Lower lobe of right lung (tissue), 2 donors: ENCODE measurements around the gene MIPEP. TPM values are rescaled to one million over a fixed set of nuclear protein-coding genes. Genes with fewer than 3 reads are reported as not detected.

Experiments used
- ATAC-seq, 2 donors: fragments of 200-7000 bp; cut with Tn5 transposase; one replicate each; pipeline ENCODE4 v1.9.1; 2020 to 2022; ENCODE audit warnings: mild to moderate bottlenecking in 2 of 2, moderate library complexity in 2 of 2
- DNase-seq: peaks from one replicate; pipeline ENCODE4 v3.0.0-alpha.2; 2020
- H3K27ac ChIP-seq: fragments of 200-600 bp; one replicate; pipeline ENCODE4 v1.8.0; 2022
- H3K27me3 ChIP-seq: fragments of 200-600 bp; one replicate; pipeline ENCODE4 v1.8.0; 2022; ENCODE audit warnings: low read depth
- H3K36me3 ChIP-seq: fragments of 200-600 bp; one replicate; pipeline ENCODE4 v1.8.0; 2022; ENCODE audit warnings: mild to moderate bottlenecking
- H3K4me1 ChIP-seq: fragments of 200-600 bp; one replicate; pipeline ENCODE4 v1.8.0; 2022
- H3K4me3 ChIP-seq: fragments of 200-600 bp; one replicate; pipeline ENCODE4 v1.8.0; 2022; ENCODE audit warnings: mild to moderate bottlenecking
- H3K9me3 ChIP-seq: fragments of 200-600 bp; one replicate; pipeline ENCODE4 v1.8.0; 2022
- intact Hi-C: fragments of 100-400 bp; cut with DNase I; formaldehyde crosslinking; loops from one replicate; pipeline ENCODE4 v1.11.0; 2022
- long read RNA-seq: library from polyadenylated mRNA; unstranded; transcript quantifications from one replicate; pipeline ENCODE4 v2.0.0, GENCODE V29; 2021
- total RNA-seq: library from RNA; stranded (reverse); fragmentation: NEBNext Ultra II Directional; extraction: Animal tissue kit (Norgen Biotek cat#: 25700); gene quantifications from one replicate; pipeline ENCODE4 v1.2.1, GENCODE V29; 2021
- TF ChIP-seq, protein P1 (sequence below): fragments of 200-600 bp; IDR thresholded peaks from one replicate; pipeline ENCODE4 v1.8.0; 2022; ENCODE audit warnings: antibody characterized with exemption, mild to moderate bottlenecking
- donor health status: DM: no; HTN: yes; CAD: no; lungs with severe emphysema.

The MIPEP gene
- total RNA-seq = 18.4 TPM
- long read RNA-seq, transcript MIPEP-201 (19 exons, 2,400 nt) = major isoform, 28 of 34 reads
- long read RNA-seq, partial matches to known transcripts = 1 of 34 reads
- long read RNA-seq, other reads (novel, unspliced or antisense) = 4 of 34 reads

DNA sequence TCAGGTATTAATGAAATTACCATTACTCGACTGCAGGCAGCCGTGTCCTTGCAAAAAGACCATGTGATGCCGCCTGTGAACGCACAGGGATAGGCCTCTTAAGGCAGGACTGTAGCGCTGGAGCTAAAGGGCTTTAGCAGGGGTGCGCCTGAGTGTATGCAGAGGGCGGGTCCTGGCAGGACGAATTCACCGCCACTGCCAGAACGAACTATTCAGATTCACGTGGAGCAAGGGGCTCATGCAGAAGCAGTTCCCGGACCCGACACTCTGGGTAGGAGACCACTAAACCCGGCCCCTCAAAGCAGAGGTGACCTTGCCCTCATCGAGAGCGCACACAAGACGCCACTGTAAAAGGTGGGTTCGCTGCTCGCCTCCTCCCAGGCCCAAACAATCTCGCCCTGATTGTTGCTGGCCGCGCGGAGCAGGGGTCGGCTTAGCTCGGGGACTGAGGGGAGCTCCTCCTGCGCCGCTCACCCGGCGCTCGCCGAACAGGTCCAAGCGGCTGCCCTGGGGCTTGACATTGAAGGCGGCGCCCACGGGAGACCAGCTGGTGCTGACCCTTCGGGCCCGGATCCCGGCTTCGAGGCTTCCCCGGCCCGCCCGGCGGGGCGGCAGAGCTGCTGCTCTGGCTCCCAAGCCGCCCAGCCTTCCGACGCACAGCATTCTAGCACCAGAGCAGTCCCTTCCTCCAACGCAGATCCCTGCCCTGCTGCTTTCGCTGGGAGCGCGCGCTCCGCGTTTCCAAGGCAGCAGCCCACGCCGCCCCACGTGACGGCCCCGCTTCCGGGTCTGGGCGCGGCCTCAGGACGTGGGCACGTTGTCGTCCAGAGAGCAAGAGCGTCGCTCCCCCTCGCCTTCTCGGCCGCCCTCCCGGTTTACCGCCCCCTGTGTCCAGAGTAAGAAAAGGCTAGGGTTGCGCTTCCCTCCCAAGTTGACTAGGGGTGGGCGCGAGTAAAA lies at the start of gene MIPEP:
Gene MIPEP, minus strand, starts transcription at position 743 of the 957 bp plus-strand sequence. Its CDS starts 80 bp downstream, at position 663.
- H3K27ac ChIP-seq = peak within 1 kb of the TSS; percentile 87
- peaks cover 13% of the 10 kb centered on the region for H3K36me3 ChIP-seq
- H3K4me3 ChIP-seq = peak within 1 kb of the TSS; percentile 72
- peaks cover 14% of the 10 kb centered on the region for H3K4me1 ChIP-seq
- TF ChIP-seq, protein P1, sequence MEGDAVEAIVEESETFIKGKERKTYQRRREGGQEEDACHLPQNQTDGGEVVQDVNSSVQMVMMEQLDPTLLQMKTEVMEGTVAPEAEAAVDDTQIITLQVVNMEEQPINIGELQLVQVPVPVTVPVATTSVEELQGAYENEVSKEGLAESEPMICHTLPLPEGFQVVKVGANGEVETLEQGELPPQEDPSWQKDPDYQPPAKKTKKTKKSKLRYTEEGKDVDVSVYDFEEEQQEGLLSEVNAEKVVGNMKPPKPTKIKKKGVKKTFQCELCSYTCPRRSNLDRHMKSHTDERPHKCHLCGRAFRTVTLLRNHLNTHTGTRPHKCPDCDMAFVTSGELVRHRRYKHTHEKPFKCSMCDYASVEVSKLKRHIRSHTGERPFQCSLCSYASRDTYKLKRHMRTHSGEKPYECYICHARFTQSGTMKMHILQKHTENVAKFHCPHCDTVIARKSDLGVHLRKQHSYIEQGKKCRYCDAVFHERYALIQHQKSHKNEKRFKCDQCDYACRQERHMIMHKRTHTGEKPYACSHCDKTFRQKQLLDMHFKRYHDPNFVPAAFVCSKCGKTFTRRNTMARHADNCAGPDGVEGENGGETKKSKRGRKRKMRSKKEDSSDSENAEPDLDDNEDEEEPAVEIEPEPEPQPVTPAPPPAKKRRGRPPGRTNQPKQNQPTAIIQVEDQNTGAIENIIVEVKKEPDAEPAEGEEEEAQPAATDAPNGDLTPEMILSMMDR = peak; percentile 84
- intact Hi-C loops = no loop called here
- H3K27me3 ChIP-seq = no peaks in the 10 kb centered on the region
- DNase-seq (peak; percentile 96), ATAC-seq (peak; percentile 99)
- H3K9me3 ChIP-seq = no peaks in the 10 kb centered on the region

DNA sequence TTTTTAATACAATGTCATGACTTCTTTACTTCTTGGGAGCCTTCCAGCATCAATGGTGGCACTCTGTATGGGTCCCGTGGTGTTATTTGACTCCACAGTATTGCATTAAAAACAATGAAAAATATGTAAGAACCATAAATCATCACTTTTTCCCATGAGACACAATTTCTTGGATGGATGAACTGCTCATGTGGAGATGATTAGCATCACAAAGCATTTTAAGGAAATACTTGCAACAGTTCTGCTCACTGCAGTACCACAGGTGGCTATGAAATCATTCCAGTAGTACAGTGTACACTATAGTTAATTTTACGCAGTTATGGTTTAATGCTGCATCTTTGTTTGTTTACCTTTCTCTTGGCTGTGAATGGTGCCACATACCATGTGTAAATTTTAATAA lies 45.3 kb upstream of the MIPEP start:
- no peaks in the 10 kb centered on the region for H3K9me3 ChIP-seq
- DNase-seq (no peak), ATAC-seq (no peak)
- no peak overlapping the region for H3K4me3 ChIP-seq
- TF ChIP-seq, protein P1 = no peak
- intact Hi-C loops = no loop called here
- no peaks in the 10 kb centered on the region for H3K36me3 ChIP-seq
- no peaks in the 10 kb centered on the region for H3K27me3 ChIP-seq
- no peaks in the 10 kb centered on the region for H3K4me1 ChIP-seq
- no peak overlapping the region for H3K27ac ChIP-seq

DNA sequence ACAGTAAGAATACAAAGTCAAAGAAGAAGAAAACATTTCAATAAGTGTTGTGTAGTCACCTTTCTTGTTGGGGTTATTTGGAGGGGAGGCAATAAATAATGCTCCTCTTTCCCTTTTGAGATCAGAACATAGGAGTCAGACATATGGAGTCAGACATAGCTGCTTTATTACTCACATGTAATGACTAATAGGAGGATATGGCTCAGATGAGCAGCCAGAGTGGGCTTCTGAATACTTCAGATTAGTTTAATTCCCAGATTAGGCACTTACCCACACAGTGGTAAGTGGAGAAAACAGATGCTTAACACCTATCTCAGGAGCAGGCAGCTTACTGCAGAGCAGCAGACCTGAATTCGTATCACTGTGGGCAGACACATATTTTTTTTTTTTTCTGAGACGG lies 39.8 kb upstream of the MIPEP start:
- no peak for DNase-seq
- intact Hi-C loops = no loop called here
- Histone ChIP-seq H3K9me3 (no peaks in the 10 kb centered on the region), H3K36me3 (no peaks in the 10 kb centered on the region), H3K4me3 (no peak overlapping the region), H3K27me3 (no peaks in the 10 kb centered on the region), H3K4me1 (no peaks in the 10 kb centered on the region), H3K27ac (no peak overlapping the region)
- TF ChIP-seq, protein P1 = no peak
- no peak for ATAC-seq

DNA sequence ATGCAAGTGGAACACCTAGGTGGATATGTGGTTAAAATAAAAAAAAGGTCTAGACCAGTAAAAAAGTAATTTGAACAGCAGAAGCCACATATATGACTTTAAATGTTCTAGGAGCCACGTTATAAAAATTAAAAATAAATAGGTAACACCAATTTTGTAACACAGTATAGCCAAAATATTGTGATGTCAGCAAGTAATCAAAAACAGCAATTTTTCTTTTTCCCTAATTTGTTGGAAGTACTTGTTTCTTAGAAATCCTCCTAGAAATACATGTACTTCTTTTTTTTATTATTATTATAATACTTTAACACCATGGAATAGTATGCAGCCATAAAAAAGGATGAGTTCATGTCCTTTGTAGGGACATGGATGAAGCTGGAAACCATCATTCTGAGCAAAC lies 33.8 kb upstream of the MIPEP start:
- TF ChIP-seq, protein P1 = no peak
- DNase-seq (no peak), ATAC-seq (no peak)
- Histone ChIP-seq H3K36me3 (no peaks in the 10 kb centered on the region), H3K27ac (no peak overlapping the region), H3K4me3 (no peak overlapping the region), H3K9me3 (no peaks in the 10 kb centered on the region), H3K4me1 (peaks cover 6% of the 10 kb centered on the region), H3K27me3 (no peaks in the 10 kb centered on the region)
- intact Hi-C loops = no loop called here

DNA sequence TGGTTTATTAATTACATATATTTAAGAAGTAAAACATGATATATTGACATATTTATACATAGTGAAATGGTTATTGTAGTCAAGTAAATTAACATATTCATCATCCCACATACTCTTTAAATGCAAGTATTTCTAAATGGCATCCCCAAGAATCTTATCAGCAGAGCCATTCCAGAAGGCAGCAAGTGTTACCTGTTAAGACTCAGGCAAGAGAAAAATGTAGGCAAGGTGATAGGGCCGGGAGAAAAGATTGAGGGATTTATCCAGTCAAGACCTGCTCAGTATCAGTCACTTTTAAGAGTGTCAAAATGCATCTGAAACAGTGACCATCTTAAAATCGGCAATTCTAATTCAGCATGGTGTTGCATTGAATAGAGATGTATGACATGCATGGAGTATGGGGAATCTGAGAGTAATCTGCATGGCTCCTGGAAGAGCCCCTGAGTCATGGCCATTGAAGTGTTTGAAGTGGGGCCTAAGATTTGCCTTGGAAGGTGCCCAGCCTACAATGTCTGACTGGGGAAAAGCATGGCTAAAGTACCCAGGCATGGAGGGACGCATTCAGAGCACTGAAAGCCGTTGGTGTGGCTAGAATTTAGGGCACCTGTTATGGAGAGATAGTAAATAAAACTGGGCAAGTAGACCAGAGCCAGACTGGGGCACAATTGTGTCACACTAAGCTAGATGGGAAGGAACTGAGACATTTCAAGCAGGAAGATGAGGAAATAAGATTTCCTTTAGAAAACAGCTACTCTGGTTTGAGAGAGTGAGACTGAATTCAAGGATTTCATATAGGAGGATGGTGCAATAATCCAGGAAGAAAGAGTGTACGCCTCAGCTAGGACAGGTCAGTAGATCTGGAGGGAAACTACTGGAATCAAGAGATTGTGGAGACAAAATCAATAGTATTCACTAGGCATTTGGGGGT lies 33.1 kb upstream of the MIPEP start:
- Histone ChIP-seq H3K4me1 (peaks cover 6% of the 10 kb centered on the region), H3K9me3 (no peaks in the 10 kb centered on the region), H3K4me3 (no peak overlapping the region), H3K27ac (no peak overlapping the region), H3K27me3 (no peaks in the 10 kb centered on the region), H3K36me3 (no peaks in the 10 kb centered on the region)
- DNase-seq = no peak
- TF ChIP-seq, protein P1 = no peak
- intact Hi-C loops = no loop called here
- ATAC-seq = peak; percentile 92 to 98
